ENCODE results near the gene ZCCHC24.

Gene ZCCHC24

GRCh38 chr10:79454259-79454658 is 8.8 kb upstream of the ZCCHC24 start:
- TF ChIP-seq, protein P1, sequence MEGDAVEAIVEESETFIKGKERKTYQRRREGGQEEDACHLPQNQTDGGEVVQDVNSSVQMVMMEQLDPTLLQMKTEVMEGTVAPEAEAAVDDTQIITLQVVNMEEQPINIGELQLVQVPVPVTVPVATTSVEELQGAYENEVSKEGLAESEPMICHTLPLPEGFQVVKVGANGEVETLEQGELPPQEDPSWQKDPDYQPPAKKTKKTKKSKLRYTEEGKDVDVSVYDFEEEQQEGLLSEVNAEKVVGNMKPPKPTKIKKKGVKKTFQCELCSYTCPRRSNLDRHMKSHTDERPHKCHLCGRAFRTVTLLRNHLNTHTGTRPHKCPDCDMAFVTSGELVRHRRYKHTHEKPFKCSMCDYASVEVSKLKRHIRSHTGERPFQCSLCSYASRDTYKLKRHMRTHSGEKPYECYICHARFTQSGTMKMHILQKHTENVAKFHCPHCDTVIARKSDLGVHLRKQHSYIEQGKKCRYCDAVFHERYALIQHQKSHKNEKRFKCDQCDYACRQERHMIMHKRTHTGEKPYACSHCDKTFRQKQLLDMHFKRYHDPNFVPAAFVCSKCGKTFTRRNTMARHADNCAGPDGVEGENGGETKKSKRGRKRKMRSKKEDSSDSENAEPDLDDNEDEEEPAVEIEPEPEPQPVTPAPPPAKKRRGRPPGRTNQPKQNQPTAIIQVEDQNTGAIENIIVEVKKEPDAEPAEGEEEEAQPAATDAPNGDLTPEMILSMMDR (IDR thresholded peaks at IDR 0.05) = no peak
- peaks cover 29% of the 10 kb centered on the region for H3K27me3 Mint-ChIP-seq (ENCODE audit: low read depth, poor library complexity)
- H3K9me3 Mint-ChIP-seq = no peaks in the 10 kb centered on the region
- peaks cover 18% of the 10 kb centered on the region for H3K4me1 Mint-ChIP-seq
- no peak for DNase-seq
- no peak overlapping the region for H3K27ac Mint-ChIP-seq
- H3K4me3 Mint-ChIP-seq = no peak overlapping the region
- no peaks in the 10 kb centered on the region for H3K36me3 Mint-ChIP-seq (ENCODE audit: low read depth)

DNA sequence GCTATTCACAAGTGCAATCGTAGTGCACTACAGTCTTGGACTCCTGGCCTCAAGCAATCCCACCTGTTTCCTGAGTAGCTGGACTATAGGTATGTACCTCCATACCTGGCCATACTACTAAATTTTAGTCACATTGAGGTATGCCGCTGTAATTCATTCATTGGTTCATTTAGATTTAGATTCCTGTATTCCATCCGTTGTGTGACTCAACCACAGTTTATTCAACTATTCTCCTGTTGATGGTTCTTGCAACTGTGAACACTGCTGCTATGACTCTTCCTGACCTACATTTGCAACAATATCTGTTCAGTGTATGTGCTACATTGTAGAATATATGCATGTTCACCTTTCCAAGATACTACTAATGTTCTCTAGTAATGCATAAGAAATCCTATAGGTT is 8.0 kb upstream of the ZCCHC24 start:
- H3K4me3 Mint-ChIP-seq = no peak overlapping the region
- peaks cover 27% of the 10 kb centered on the region for H3K4me1 Mint-ChIP-seq
- TF ChIP-seq, protein P1 (IDR thresholded peaks at IDR 0.05) = no peak
- no peak overlapping the region for H3K27ac Mint-ChIP-seq
- H3K27me3 Mint-ChIP-seq (ENCODE audit: low read depth, poor library complexity) = peaks cover 34% of the 10 kb centered on the region
- no peaks in the 10 kb centered on the region for H3K9me3 Mint-ChIP-seq
- no peaks in the 10 kb centered on the region for H3K36me3 Mint-ChIP-seq (ENCODE audit: low read depth)
- no peak for DNase-seq

- H3K4me3 Mint-ChIP-seq = no peak overlapping the region
- no peak for DNase-seq
- TF ChIP-seq, protein P1 (IDR thresholded peaks at IDR 0.05) = no peak
- H3K4me1 Mint-ChIP-seq = peaks cover 39% of the 10 kb centered on the region
- H3K36me3 Mint-ChIP-seq (ENCODE audit: low read depth) = no peaks in the 10 kb centered on the region
- no peaks in the 10 kb centered on the region for H3K9me3 Mint-ChIP-seq
- peaks cover 32% of the 10 kb centered on the region for H3K27me3 Mint-ChIP-seq (ENCODE audit: low read depth, poor library complexity)
- no peak overlapping the region for H3K27ac Mint-ChIP-seq
Observed at GRCh38 chr10:79452174-79452611, 6.8 kb upstream of the ZCCHC24 start.

DNA sequence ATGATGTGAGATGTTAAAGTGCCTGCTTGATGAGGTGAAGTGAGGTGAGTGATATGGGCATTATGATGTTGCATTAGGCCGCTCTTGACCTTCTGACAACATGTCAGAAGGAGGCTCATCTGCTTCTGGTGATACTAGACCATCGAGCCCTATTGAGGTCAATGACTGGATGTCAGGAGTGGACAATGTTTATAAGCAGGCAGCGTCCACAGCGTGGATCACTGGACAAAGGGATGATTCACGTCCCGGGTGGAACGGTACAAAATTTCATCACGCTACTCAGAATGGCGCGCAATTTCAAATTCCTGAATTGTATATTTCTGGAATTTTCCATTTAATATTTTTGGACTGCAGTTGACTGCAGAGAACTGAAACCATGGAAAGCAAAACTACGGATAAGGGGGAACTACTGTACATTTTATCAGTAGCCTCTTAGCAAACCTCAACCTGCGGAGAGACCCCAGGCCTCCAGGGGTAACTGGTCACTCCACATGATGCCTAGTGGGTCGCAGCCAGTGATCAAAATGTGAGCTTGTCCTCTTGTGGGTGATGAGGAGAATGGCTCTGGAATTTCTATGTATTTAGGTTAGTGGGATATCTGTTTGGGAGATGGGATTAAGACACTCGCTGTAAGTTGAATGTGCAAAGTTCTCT is 5.7 kb upstream of the ZCCHC24 start:
- Mint-ChIP-seq H3K9me3 (no peaks in the 10 kb centered on the region), H3K4me1 (peaks cover 47% of the 10 kb centered on the region), H3K27me3 (ENCODE audit: low read depth, poor library complexity) (peaks cover 31% of the 10 kb centered on the region), H3K4me3 (no peak overlapping the region), H3K27ac (peak overlapping the region; percentile 60), H3K36me3 (ENCODE audit: low read depth) (no peaks in the 10 kb centered on the region)
- no peak for DNase-seq
- TF ChIP-seq, protein P1 (IDR thresholded peaks at IDR 0.05) = no peak

- peak; percentile 46 for DNase-seq
- no peaks in the 10 kb centered on the region for H3K36me3 Mint-ChIP-seq (ENCODE audit: low read depth)
- H3K9me3 Mint-ChIP-seq = no peaks in the 10 kb centered on the region
- H3K27me3 Mint-ChIP-seq (ENCODE audit: low read depth, poor library complexity) = peaks cover 18% of the 10 kb centered on the region
- peak overlapping the region; percentile 8 for H3K27ac Mint-ChIP-seq
- H3K4me1 Mint-ChIP-seq = peaks cover 52% of the 10 kb centered on the region
- H3K4me3 Mint-ChIP-seq = peak overlapping the region; percentile 24
- TF ChIP-seq, protein P1 (IDR thresholded peaks at IDR 0.05) = no peak
Observed at GRCh38 chr10:79449181-79450146, 4.0 kb upstream of the ZCCHC24 start.
